ENCODE results near the gene PNPLA6.

The PNPLA6 gene

DNA sequence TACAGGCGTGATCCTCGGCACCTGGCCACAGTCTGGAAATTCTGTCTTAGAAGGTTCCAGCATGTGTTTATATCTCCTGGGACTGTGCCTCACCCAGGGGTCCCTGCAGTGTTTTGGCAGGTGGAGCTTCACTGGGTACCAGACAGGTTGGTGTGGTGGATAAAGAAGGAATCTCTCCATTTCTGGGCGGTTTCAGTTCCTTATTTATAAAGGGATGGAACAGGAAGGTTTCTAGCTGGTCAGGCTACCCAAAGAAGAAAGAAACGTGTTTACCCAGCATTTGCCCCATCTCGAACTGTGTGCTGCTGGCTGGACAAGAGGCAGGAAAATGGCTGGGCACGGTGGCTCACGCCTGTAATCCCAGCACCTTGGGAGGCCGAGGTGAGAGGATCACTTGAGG lies 9.8 kb downstream of the PNPLA6 start:
- in situ Hi-C loops (cut with MboI; ENCODE audit: low sequenced_read_pairs), result no loop called here
- no peak for DNase-seq (ENCODE audit: low spot score in 2 of 2)
- no peaks in the 10 kb centered on the region for H3K27me3 ChIP-seq (ENCODE audit: low read depth)
- H3K4me3 ChIP-seq, result no peak overlapping the region
- H3K9me3 ChIP-seq, result no peaks in the 10 kb centered on the region
- no peaks in the 10 kb centered on the region for H3K4me1 ChIP-seq
- no peaks in the 10 kb centered on the region for H3K36me3 ChIP-seq (replicated peaks)

GRCh38 chr19:7545904-7546303 lies 10.4 kb downstream of the PNPLA6 start:
- in situ Hi-C loops (cut with MboI; ENCODE audit: low sequenced_read_pairs), result no loop called here
- no peak for DNase-seq (ENCODE audit: low spot score in 2 of 2)
- Histone ChIP-seq H3K9me3 (no peaks in the 10 kb centered on the region), H3K4me1 (no peaks in the 10 kb centered on the region), H3K27me3 (ENCODE audit: low read depth) (no peaks in the 10 kb centered on the region), H3K4me3 (no peak overlapping the region), H3K36me3 (replicated peaks) (no peaks in the 10 kb centered on the region)

DNA sequence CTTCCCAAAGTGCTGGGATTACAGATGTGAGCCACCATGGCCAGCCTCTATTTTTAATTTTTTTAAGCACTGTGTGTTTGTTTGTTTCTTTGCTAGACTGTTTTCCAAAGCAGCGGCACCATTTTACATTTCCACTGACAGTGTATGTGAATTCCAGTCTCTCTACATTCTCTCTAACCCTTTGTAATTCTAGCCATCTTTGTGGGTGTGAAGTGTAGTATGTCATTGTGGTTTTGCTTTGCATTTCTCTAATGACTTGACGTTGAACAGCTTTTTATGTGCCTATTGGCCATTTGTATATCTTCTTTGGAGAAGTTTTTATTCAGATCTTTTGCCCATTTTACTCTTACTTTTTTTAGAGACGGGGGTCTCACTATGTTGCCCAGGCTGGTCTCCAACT lies 11.6 kb downstream of the PNPLA6 start:
- no peaks in the 10 kb centered on the region for H3K4me1 ChIP-seq

GRCh38 chr19:7549429-7550148 lies 14.1 kb downstream of the PNPLA6 start:
- no peaks in the 10 kb centered on the region for H3K4me1 ChIP-seq
- H3K36me3 ChIP-seq (replicated peaks), result no peaks in the 10 kb centered on the region
- no peaks in the 10 kb centered on the region for H3K9me3 ChIP-seq
- in situ Hi-C loops (cut with MboI; ENCODE audit: low sequenced_read_pairs), result no loop called here
- no peaks in the 10 kb centered on the region for H3K27me3 ChIP-seq (ENCODE audit: low read depth)
- H3K4me3 ChIP-seq, result no peak overlapping the region
- no peak for DNase-seq (ENCODE audit: low spot score in 2 of 2)

More for the DNA sequence above, 11.6 kb downstream of the PNPLA6 start:
- Histone ChIP-seq H3K4me3 (no peak overlapping the region), H3K27me3 (ENCODE audit: low read depth) (no peaks in the 10 kb centered on the region), H3K36me3 (replicated peaks) (no peaks in the 10 kb centered on the region), H3K9me3 (no peaks in the 10 kb centered on the region)
- in situ Hi-C loops (cut with MboI; ENCODE audit: low sequenced_read_pairs), result no loop called here
- DNase-seq (ENCODE audit: low spot score in 2 of 2), result no peak

DNA sequence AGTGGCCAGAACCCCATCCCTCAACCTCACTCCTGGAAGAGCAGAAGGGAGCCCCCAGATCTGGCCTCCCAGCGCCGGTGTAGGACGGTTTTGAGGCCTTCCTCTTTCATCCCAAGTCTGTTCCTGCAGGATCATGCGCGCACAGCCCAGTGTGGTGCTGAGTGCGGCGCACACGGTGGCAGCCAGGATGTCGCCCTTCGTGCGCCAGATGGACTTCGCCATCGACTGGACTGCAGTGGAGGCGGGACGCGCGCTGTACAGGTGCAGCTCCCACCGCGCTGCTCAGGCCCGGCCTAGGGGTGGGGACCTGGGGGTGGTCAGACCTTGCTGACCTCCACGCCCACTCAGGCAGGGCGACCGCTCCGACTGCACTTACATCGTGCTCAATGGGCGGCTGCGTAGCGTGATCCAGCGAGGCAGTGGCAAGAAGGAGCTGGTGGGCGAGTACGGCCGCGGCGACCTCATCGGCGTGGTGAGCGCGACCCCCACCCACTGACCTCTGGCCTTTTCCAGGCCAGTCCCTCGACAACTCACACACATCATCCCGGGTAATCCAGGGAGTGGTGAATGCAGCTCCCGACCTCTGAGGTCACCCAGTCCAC lies 14.8 kb downstream of the PNPLA6 start:
- in situ Hi-C loops (cut with MboI; ENCODE audit: low sequenced_read_pairs), result no loop called here
- DNase-seq (ENCODE audit: low spot score in 2 of 2), result no peak
- Histone ChIP-seq H3K36me3 (replicated peaks) (no peaks in the 10 kb centered on the region), H3K27me3 (ENCODE audit: low read depth) (no peaks in the 10 kb centered on the region), H3K4me1 (no peaks in the 10 kb centered on the region), H3K4me3 (no peak overlapping the region), H3K9me3 (no peaks in the 10 kb centered on the region)

GRCh38 chr19:7550987-7551761 lies 15.7 kb downstream of the PNPLA6 start:
- in situ Hi-C loops (cut with MboI; ENCODE audit: low sequenced_read_pairs), result no loop called here
- no peaks in the 10 kb centered on the region for H3K36me3 ChIP-seq (replicated peaks)
- H3K27me3 ChIP-seq (ENCODE audit: low read depth), result no peaks in the 10 kb centered on the region
- no peak overlapping the region for H3K4me3 ChIP-seq
- no peaks in the 10 kb centered on the region for H3K4me1 ChIP-seq
- no peaks in the 10 kb centered on the region for H3K9me3 ChIP-seq
- peak; percentile 29 to 72 for DNase-seq (ENCODE audit: low spot score in 2 of 2)

- Histone ChIP-seq H3K27me3 (ENCODE audit: low read depth) (no peaks in the 10 kb centered on the region), H3K9me3 (no peaks in the 10 kb centered on the region), H3K4me1 (no peaks in the 10 kb centered on the region), H3K36me3 (replicated peaks) (peaks cover 4% of the 10 kb centered on the region; the same call in 1 of the 2 replicates), H3K4me3 (no peak overlapping the region)
- in situ Hi-C loops (cut with MboI; ENCODE audit: low sequenced_read_pairs), result no loop called here
- no peak for DNase-seq (ENCODE audit: low spot score in 2 of 2)
These were observed 17.3 kb downstream of the PNPLA6 start for GRCh38 chr19:7552781-7553180.

DNA sequence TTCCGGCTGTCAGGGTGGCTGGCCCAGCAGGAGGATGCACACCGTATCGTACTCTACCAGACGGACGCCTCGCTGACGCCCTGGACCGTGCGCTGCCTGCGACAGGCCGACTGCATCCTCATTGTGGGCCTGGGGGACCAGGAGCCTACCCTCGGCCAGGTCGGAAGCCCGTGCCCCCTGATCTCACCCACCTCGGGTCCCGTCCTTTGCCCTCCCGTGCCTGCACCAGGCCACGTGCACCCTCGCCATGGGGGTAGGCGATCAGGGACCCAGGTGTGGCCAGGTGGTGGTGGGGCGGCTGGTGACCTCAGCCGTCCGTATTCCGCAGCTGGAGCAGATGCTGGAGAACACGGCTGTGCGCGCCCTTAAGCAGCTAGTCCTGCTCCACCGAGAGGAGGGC lies 19.0 kb downstream of the PNPLA6 start:
- Histone ChIP-seq H3K27me3 (ENCODE audit: low read depth) (no peaks in the 10 kb centered on the region), H3K9me3 (no peaks in the 10 kb centered on the region), H3K4me1 (no peaks in the 10 kb centered on the region), H3K4me3 (no peak overlapping the region), H3K36me3 (replicated peaks) (peaks cover 4% of the 10 kb centered on the region; the same call in 1 of the 2 replicates)
- in situ Hi-C loops (cut with MboI; ENCODE audit: low sequenced_read_pairs), result no loop called here
- no peak for DNase-seq (ENCODE audit: low spot score in 2 of 2)

DNA sequence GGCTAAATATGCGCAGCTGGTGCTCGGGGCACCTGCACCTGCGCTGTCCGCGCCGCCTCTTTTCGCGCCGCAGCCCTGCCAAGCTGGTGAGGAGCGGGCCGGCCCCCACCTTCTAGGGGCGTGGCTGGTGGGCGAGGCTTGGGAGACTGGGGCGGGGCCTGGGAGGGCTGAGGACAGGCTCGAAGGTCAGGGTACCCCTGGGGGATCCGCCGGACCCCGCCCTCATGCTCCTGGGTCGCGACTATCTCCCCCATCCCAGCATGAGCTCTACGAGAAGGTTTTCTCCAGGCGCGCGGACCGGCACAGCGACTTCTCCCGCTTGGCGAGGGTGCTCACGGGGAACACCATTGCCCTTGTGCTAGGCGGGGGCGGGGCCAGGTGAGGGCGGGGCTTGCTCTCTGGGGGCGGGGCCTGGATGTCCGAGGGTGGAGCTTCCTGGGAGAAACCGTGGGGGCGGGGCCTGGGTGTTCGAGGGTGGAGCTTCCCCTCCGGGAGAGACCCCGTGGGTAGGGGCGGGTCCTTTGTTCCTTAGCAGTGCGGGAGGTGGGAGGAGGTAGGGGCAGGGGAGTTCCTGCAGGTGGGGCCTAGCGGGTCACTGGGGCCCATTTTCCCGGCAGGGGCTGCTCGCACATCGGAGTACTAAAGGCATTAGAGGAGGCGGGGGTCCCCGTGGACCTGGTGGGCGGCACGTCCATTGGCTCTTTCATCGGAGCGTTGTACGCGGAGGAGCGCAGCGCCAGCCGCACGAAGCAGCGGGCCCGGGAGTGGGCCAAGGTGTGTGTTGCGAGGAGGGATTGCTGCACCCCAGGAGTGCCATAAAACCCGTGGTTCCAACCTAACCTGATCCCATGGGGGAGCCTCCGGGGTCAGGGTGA lies 19.7 kb downstream of the PNPLA6 start:
- H3K27me3 ChIP-seq (ENCODE audit: low read depth), result no peaks in the 10 kb centered on the region
- no peak overlapping the region for H3K4me3 ChIP-seq
- in situ Hi-C loops (cut with MboI; ENCODE audit: low sequenced_read_pairs), result no loop called here
- DNase-seq (ENCODE audit: low spot score in 2 of 2), result peak in 1 of 2 experiments; percentile 55
- no peaks in the 10 kb centered on the region for H3K9me3 ChIP-seq
- no peaks in the 10 kb centered on the region for H3K4me1 ChIP-seq
- H3K36me3 ChIP-seq (replicated peaks), result peaks cover 4% of the 10 kb centered on the region; the same call in 1 of the 2 replicates

DNA sequence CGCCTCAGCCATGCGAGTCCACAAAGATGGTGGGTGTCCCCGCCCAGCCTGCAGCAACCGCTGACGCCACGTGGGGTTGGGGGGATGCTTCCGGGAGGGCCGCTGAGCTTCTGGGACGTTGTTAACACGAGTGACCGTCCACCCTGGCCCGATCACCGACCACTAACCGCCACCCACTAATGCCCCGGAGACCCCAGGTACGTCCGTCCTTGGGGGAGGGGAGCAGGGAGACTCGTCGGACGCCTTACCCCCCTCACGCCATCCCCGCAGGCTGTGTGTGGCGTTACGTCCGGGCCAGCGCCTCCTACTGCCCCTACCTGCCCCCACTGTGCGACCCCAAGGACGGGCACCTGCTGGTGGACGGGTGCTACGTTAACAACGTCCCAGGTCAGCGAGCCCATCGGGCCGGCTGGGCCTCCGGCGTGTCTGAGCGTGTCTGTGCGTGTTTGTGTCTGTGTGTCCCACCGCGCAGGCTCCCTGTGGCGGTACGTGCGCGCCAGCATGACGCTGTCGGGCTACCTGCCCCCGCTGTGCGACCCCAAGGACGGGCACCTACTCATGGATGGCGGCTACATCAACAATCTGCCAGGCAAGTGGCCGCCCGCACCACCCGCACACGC lies 21.3 kb downstream of the PNPLA6 start:
- peaks cover 4% of the 10 kb centered on the region; the same call in 1 of the 2 replicates for H3K36me3 ChIP-seq (replicated peaks)
- no peak overlapping the region for H3K4me3 ChIP-seq
- no peak for DNase-seq (ENCODE audit: low spot score in 2 of 2)
- no peaks in the 10 kb centered on the region for H3K9me3 ChIP-seq
- in situ Hi-C loops (cut with MboI; ENCODE audit: low sequenced_read_pairs), result no loop called here
- no peaks in the 10 kb centered on the region for H3K4me1 ChIP-seq
- H3K27me3 ChIP-seq (ENCODE audit: low read depth), result no peaks in the 10 kb centered on the region

DNA sequence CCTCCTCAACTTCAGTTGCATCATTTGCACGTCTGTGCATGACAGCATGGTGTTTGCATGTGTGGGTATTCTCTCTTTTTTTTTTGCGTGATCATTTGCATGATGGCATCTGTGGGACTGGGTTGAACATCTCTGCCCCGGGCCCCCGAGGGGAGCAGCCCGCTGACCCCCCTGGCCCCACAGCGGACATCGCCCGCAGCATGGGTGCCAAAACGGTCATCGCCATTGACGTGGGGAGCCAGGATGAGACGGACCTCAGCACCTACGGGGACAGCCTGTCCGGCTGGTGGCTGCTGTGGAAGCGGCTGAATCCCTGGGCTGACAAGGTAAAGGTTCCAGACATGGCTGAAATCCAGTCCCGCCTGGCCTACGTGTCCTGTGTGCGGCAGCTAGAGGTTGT lies 23.1 kb downstream of the PNPLA6 start:
- peaks cover 4% of the 10 kb centered on the region; the same call in 1 of the 2 replicates for H3K36me3 ChIP-seq (replicated peaks)
- no peaks in the 10 kb centered on the region for H3K4me1 ChIP-seq
- no peaks in the 10 kb centered on the region for H3K27me3 ChIP-seq (ENCODE audit: low read depth)
- H3K4me3 ChIP-seq, result no peak overlapping the region
- no peak for DNase-seq (ENCODE audit: low spot score in 2 of 2)
- no peaks in the 10 kb centered on the region for H3K9me3 ChIP-seq
- in situ Hi-C loops (cut with MboI; ENCODE audit: low sequenced_read_pairs), result no loop called here

- Histone ChIP-seq H3K27me3 (ENCODE audit: low read depth) (no peaks in the 10 kb centered on the region), H3K4me1 (no peaks in the 10 kb centered on the region), H3K9me3 (no peaks in the 10 kb centered on the region), H3K36me3 (replicated peaks) (peaks cover 4% of the 10 kb centered on the region; the same call in 1 of the 2 replicates), H3K4me3 (no peak overlapping the region)
- DNase-seq (ENCODE audit: low spot score in 2 of 2), result no peak
- in situ Hi-C loops (cut with MboI; ENCODE audit: low sequenced_read_pairs), result no loop called here
These were observed 23.6 kb downstream of the PNPLA6 start for GRCh38 chr19:7559102-7559501.

GRCh38 chr19:7560255-7560654 lies 24.7 kb downstream of the PNPLA6 start:
- DNase-seq (ENCODE audit: low spot score in 2 of 2), result no peak
- H3K27me3 ChIP-seq (ENCODE audit: low read depth), result no peaks in the 10 kb centered on the region
- no peak overlapping the region for H3K4me3 ChIP-seq
- in situ Hi-C loops (cut with MboI; ENCODE audit: low sequenced_read_pairs), result no loop called here
- H3K9me3 ChIP-seq, result no peaks in the 10 kb centered on the region
- H3K4me1 ChIP-seq, result no peaks in the 10 kb centered on the region
- H3K36me3 ChIP-seq (replicated peaks), result peaks cover 4% of the 10 kb centered on the region; the same call in 1 of the 2 replicates
